Activated naive CD4-positive, alpha-beta T cell treated with anti-CD3 and anti-CD28 coated beads, Interleukin-2, amount 50 U/mL, for 24 hours (primary cell): Measurements from ENCODE around the gene NOA1.

ENCODE experiments used
- H3K27ac Mint-ChIP-seq: one replicate; pipeline ENCODE4 v1.8.0; 2021; ENCODE audit warnings: mild to moderate bottlenecking, mixed read lengths
- H3K27me3 Mint-ChIP-seq: one replicate; pipeline ENCODE4 v1.8.0; 2021; ENCODE audit warnings: mixed read lengths
- H3K36me3 Mint-ChIP-seq: one replicate; pipeline ENCODE4 v1.8.0; 2021; ENCODE audit warnings: mixed read lengths
- H3K4me1 Mint-ChIP-seq: one replicate; pipeline ENCODE4 v1.8.0; 2021; ENCODE audit warnings: mixed read lengths
- H3K4me3 Mint-ChIP-seq: one replicate; pipeline ENCODE4 v1.8.0; 2021; ENCODE audit warnings: mild to moderate bottlenecking, mixed read lengths
- H3K9me3 Mint-ChIP-seq: one replicate; pipeline ENCODE4 v1.8.0; 2021; ENCODE audit warnings: mixed read lengths

NOA1 gene

DNA sequence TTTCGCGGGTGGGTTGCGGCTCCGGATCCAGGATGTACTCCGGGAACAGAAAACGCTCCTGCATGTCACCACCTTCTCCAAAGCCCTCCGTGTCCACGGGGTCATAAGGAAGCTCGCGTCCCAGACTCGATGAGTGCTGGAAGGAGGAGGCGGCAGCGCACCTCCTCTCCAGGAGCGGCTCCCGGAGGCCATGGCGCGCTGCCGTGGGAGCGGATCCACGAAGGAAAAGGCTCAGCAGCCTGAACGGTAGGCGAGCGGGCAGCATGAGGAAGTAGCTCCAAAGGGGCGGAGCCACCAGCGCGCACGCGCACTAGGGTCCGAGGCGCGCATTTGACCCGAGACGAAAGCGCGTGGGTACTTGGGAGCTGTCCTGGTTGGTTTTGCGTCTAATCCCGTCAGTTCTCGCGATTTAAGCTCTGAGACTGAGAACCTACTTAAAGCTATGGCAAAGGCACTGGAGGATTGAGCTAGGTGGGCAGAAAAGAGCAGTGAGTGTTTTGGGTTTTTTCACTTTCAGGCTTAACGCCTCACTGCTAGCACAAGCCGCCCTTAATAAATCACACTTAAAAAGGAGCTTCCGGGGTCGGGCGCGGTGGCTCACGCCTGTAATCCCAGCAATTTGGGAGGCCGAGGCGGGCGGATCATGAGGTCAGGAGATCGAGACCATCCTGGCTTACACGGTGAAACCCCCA is at the start of gene NOA1:
Gene NOA1 (minus strand): TSS at position 286 of the 692 bp plus-strand sequence. CDS start 21 bp downstream, at position 265.
- peak within 1 kb of the TSS; percentile 98 for H3K27ac Mint-ChIP-seq
- peaks cover 49% of the 10 kb centered on the region for H3K4me1 Mint-ChIP-seq
- peaks cover 21% of the 10 kb centered on the region for H3K36me3 Mint-ChIP-seq

DNA sequence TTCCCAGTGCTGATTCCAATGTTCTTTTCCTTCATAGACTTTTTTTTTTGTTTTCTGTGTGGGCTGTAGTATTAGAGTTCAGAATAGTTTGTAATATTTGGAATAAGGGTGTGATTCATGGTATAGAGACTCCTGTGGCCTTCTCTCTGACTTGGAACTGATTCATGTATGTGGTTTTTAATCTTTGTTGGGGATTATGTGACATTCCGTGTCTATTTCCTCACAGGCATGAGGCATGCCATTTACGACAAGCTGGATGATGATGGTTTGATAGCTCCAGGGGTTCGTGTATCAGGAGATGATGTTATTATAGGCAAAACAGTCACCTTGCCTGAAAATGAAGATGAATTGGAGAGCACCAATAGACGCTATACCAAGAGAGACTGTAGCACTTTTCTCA is 45.7 kb upstream of the NOA1 start:
- Mint-ChIP-seq H3K4me1 (peaks cover 4% of the 10 kb centered on the region), H3K27me3 (no peaks in the 10 kb centered on the region), H3K4me3 (no peak overlapping the region), H3K36me3 (peaks cover 24% of the 10 kb centered on the region), H3K27ac (peak overlapping the region; percentile 75), H3K9me3 (no peaks in the 10 kb centered on the region)

More for the DNA sequence above, at the start of gene NOA1:
- H3K4me3 Mint-ChIP-seq = peak within 1 kb of the TSS; percentile 100
- peaks cover 5% of the 10 kb centered on the region for H3K9me3 Mint-ChIP-seq
- no peaks in the 10 kb centered on the region for H3K27me3 Mint-ChIP-seq

DNA sequence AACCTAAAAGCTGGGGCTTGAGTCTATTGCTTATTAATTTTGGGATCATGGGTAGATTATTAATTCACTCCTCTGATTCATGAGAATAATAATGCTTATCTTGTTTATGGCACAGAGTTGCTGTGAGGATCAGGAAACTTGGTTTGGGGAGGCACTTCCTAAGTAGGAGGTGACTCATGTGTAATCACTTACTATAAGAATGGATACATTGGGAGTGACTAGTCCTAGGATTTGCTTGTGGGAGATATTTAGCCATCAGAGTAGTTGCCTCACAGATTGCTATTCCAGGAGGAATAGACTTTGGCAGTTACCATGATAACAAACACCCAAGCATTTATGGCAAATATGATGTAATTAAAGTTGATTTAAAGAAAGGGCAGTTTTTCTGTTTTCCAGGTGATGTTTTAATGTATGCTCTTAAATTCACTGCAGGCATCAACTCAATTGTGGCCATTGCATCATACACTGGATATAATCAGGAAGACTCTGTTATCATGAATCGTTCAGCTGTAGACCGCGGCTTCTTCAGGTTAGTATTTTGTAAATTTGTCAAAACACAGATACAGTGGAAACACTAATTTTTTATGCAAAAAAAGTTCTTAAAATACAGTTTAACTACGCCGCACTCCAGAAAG is 43.2 kb upstream of the NOA1 start:
- H3K27me3 Mint-ChIP-seq = no peaks in the 10 kb centered on the region
- H3K4me3 Mint-ChIP-seq = no peak overlapping the region
- peaks cover 11% of the 10 kb centered on the region for H3K4me1 Mint-ChIP-seq
- no peak overlapping the region for H3K27ac Mint-ChIP-seq
- H3K9me3 Mint-ChIP-seq = no peaks in the 10 kb centered on the region
- peaks cover 26% of the 10 kb centered on the region for H3K36me3 Mint-ChIP-seq

DNA sequence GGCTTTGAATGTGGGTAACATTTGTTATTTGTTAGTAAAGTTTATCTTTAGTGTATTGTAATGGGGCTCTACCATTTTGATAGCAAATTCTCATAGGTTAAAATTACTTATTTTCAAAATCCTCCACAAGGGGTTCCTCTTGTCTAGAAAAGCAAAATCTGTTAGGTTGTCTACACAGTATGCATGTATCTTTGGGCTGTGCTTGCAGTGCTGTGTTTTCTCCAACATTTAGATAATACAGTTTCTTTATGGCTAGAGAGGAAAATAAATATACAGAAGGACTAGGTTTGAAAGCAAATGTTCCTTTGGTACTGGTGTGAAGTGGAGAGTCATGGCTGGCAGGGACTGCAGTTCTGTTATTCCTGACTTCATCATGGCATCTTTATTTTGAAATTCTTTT is 41.6 kb upstream of the NOA1 start:
- no peak overlapping the region for H3K4me3 Mint-ChIP-seq
- H3K27ac Mint-ChIP-seq = no peak overlapping the region
- H3K36me3 Mint-ChIP-seq = peaks cover 22% of the 10 kb centered on the region
- no peaks in the 10 kb centered on the region for H3K9me3 Mint-ChIP-seq
- peaks cover 11% of the 10 kb centered on the region for H3K4me1 Mint-ChIP-seq
- H3K27me3 Mint-ChIP-seq = no peaks in the 10 kb centered on the region

DNA sequence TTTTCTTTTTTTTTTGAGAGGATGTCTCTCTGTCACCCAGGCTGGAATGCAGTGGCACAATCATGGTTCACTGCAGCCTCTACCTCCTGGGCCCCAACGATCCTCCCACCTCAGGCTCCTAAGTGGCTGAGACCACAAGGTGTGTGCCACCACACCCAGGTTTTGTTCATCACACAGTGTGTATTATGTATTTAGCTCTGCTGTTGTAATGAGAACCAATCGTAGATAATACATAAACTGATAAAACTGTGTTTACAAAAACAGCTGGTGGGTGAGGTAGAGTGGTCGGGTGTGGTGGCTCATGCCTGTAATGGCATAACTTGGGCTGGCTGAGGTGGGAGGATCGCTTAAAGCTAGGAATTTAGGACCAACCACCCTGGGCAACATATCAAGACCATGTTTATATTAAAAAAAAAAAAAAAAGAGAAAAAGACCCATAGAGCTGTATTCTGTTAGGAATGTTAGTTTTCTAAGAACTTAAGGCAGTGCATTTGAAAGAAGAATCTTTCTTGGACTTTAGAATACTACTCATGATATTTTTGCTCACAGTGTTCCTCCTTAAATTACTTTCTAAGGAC is 36.2 kb upstream of the NOA1 start:
- no peaks in the 10 kb centered on the region for H3K9me3 Mint-ChIP-seq
- no peak overlapping the region for H3K27ac Mint-ChIP-seq
- H3K4me3 Mint-ChIP-seq = no peak overlapping the region
- peaks cover 17% of the 10 kb centered on the region for H3K4me1 Mint-ChIP-seq
- H3K27me3 Mint-ChIP-seq = no peaks in the 10 kb centered on the region
- peaks cover 22% of the 10 kb centered on the region for H3K36me3 Mint-ChIP-seq

DNA sequence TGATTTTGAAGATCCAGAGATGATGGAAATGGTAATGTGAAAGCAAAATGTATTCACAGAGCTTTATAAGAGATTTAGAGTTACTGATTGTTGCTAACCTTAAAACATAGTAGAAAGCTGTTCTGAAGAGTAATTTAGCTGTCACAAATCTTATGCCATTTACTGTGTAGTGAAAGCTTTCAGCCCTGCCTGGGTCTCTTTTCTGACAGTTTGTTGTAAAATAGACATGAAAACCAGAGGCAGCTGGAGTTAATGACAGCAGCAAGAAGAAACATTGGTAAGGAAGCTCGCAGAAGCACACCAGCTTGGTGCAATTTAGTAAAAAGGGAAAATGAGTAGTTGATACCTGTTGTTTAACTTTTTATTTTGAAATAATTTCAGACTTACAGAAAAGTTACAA is 22.3 kb upstream of the NOA1 start:
- H3K27me3 Mint-ChIP-seq = no peaks in the 10 kb centered on the region
- H3K9me3 Mint-ChIP-seq = no peaks in the 10 kb centered on the region
- H3K4me1 Mint-ChIP-seq = peaks cover 16% of the 10 kb centered on the region
- H3K36me3 Mint-ChIP-seq = peaks cover 16% of the 10 kb centered on the region
- H3K27ac Mint-ChIP-seq = no peak overlapping the region
- no peak overlapping the region for H3K4me3 Mint-ChIP-seq

DNA sequence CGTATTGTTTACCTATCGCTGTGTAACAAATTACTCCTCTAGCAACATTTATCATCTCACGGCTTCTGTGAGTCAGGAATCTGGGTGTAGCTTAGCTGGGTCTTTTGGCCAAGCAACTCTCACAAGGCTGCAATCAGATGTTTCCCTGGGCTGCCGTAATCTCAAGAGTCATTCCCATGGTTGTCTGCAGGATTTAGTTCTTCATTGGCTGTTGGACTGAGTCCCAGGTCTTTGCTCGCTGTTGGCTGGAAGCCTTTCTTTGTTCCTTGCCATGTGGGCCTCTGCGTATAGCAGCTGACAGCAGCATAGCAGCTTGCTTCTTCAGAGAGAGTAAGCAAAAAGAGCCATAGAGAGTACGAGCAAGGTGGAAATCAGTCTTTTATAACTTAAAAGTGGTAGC is 18.1 kb upstream of the NOA1 start:
- no peak overlapping the region for H3K27ac Mint-ChIP-seq
- peaks cover 20% of the 10 kb centered on the region for H3K36me3 Mint-ChIP-seq
- H3K4me3 Mint-ChIP-seq = no peak overlapping the region
- no peaks in the 10 kb centered on the region for H3K27me3 Mint-ChIP-seq
- peaks cover 46% of the 10 kb centered on the region for H3K4me1 Mint-ChIP-seq
- no peaks in the 10 kb centered on the region for H3K9me3 Mint-ChIP-seq

DNA sequence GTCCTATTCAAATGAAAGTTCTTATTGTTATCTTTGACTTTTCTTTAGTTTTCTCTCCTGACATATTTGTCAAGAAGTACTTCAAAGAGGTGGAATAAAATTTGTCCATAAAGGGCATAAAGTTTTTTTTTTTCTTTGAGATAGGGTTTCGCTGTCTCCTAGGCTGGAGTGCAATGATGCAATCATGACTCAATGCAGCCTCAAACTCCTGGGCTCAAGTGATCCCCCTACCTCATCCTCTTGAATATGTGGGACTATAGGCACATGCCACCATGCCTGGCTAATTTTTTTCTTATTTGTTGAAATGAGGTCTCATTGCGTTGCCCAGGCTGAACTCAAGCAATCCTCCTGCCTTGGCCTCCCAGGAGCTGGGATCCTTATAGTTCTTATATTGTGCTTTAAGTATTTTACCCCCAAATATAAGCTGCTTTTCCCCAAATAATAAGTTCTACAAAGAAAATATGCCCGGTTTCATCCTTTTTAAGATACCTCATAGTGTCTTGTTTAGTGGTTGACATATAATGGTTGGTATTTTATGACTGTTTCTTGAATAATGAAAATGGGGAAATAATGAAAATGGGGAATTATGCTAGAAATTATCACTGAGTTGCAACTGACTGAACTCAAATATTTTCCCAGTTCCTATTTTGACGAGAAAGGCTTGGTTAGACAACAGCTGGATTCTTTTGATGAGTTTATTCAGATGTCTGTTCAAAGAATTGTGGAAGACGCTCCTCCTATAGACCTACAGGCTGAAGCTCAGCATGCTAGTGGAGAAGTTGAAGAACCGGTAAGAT is 12.9 kb upstream of the NOA1 start:
- peaks cover 62% of the 10 kb centered on the region for H3K4me1 Mint-ChIP-seq
- H3K27ac Mint-ChIP-seq = peak overlapping the region; percentile 86
- H3K4me3 Mint-ChIP-seq = no peak overlapping the region
- H3K27me3 Mint-ChIP-seq = no peaks in the 10 kb centered on the region
- H3K36me3 Mint-ChIP-seq = peaks cover 18% of the 10 kb centered on the region
- no peaks in the 10 kb centered on the region for H3K9me3 Mint-ChIP-seq

DNA sequence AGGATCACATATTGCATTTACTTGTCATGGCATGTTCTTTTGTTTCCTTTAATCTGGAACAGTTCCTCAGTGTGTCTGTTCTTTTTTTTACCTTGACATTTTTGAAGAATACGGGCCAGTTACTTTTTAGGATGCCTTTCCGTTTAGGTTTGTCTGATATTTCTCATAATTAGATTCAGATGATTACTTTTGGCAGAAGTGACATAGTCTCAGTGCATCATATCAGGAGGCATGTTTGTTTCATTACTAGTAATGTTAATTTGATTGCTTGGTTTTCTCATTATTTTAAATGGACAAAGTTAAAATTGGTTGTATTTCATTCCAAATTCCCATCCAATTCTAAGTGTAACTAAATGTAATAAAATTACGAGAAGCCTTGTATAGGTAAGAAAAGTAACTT is 9.5 kb upstream of the NOA1 start:
- Mint-ChIP-seq H3K36me3 (peaks cover 18% of the 10 kb centered on the region), H3K27me3 (no peaks in the 10 kb centered on the region), H3K27ac (no peak overlapping the region), H3K4me3 (no peak overlapping the region), H3K9me3 (no peaks in the 10 kb centered on the region), H3K4me1 (peaks cover 68% of the 10 kb centered on the region)

DNA sequence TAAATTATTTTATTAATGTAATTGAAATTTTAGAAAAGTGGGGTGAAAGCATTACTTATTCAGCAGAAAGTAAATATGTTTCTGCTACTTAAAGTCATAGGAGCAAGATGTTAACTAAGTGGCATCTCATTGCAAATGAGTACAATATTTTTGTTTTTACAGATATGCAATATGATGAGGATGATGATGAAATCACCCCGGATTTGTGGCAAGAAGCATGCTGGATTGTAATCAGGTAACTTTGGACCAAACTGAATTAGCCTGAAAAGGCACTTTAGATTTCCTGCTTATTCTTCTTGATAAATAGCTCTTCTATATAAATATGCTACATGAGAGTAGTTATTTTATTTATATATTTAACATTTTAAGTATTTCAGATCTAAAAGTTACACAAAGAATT is 8.8 kb upstream of the NOA1 start:
- no peak overlapping the region for H3K27ac Mint-ChIP-seq
- H3K4me1 Mint-ChIP-seq = peaks cover 68% of the 10 kb centered on the region
- no peaks in the 10 kb centered on the region for H3K27me3 Mint-ChIP-seq
- H3K4me3 Mint-ChIP-seq = no peak overlapping the region
- no peaks in the 10 kb centered on the region for H3K9me3 Mint-ChIP-seq
- peaks cover 15% of the 10 kb centered on the region for H3K36me3 Mint-ChIP-seq

DNA sequence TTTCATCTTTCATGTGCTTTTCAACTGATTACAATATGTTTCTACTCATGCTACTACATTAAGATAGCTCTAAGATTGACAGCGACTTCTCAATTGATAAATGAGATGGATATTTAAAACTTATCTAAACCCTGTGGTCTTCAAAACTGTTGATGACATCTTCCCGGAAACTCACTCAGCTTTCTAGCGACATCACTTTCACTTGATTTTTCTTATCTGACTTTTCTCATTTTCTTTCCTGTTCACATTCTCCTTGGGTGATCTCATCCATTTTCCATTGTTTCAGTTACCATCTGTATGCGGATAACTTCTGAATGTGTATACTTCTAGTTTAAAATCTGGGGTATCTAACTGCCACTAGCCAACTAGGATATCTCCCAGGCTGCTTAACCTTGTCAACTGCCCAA is 4.4 kb upstream of the NOA1 start:
- Mint-ChIP-seq H3K36me3 (peaks cover 7% of the 10 kb centered on the region), H3K4me1 (peaks cover 53% of the 10 kb centered on the region), H3K4me3 (peak overlapping the region; percentile 100), H3K27ac (peak overlapping the region; percentile 76), H3K27me3 (no peaks in the 10 kb centered on the region), H3K9me3 (no peaks in the 10 kb centered on the region)

DNA sequence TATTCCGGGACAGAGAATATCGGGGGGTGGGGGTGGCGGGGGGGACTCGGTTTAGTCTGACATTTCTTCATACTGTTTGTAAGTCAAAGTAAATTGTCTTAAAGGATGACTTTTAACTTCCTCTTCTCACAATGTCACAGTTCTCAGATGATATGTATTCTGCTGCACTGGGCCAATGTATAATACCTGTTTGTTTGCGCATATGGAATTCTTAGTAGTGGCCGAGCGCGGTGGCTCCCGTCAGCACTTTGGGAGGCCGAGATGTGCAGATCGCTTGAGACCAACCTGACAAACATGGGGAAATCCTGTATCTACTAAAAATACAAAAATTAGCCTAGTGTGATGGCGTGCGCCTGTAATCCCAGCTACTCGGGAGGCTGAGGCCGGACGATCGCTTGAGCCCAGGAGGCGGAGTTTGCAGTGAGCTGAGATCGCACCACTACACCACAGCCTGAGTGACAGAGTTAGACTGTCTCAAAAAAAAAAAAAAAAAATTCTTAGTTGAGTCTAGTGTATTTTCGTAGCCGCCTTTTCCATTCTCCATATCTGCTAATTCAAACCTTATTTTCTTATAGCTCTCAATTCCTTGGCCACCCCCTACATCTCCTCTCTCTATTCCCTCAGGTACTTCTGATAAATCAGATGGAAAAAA is 2.1 kb upstream of the NOA1 start:
- H3K27me3 Mint-ChIP-seq = no peaks in the 10 kb centered on the region
- H3K36me3 Mint-ChIP-seq = peaks cover 7% of the 10 kb centered on the region
- H3K27ac Mint-ChIP-seq = peak overlapping the region; percentile 98
- H3K4me1 Mint-ChIP-seq = peaks cover 47% of the 10 kb centered on the region
- H3K4me3 Mint-ChIP-seq = peak overlapping the region; percentile 100
- no peaks in the 10 kb centered on the region for H3K9me3 Mint-ChIP-seq

DNA sequence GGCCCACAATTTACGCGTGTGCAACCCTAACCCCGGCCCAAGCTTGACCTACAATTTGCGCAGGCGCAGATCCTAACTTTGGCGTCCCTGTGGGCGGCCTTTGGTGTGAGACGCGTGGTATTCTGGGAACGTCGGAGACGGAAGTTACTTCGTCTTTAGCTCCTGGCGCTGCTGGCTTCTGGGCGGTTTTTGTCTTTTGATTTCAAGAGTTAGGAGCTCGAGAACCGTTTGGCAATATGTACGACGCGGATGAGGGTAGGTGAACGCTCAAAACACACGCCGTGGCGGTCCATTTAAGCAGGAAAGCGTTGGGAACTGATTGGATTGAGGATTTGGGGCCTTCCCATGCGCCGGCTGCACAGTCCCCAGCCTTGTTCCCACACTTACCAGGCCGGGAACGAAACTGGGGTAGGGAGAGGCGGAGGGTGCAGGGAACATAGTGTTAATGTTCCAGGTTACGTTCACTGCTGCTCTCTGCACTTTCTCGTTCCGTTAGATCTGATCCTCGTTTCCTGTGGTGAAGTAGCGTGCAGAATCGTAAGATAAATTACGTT is 1.4 kb upstream of the NOA1 start, which contains the start of gene POLR2B:
Gene POLR2B (plus strand): TSS at position 147 of the 554 bp plus-strand sequence. CDS start 90 bp downstream, at position 237.
- Mint-ChIP-seq H3K36me3 (peaks cover 10% of the 10 kb centered on the region), H3K4me1 (peaks cover 43% of the 10 kb centered on the region), H3K27ac (peak within 1 kb of the TSS; percentile 98)

DNA sequence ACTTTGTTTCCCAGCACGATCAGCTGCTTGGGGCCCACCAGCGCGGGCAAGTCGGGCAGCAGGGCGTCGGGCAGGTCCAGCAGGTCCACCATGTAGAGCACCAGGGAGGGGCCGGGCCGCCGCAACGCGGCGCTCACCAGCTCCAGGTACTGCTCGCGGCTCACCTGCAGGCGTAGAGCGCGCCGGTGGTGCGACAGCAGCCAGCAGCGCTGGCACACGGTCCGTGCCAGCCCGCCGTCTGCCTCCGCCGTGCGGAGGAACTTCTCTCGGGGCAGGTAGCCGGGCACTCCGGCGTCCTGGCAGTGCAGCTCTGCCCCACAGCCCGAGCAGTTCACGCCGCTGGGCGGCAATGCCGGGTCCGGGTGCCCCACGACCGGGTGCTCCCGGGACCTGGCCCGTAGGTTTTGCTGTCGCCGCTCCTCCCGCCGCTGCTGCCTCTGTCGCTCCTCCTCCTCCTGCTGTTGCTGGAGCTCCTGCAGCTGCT is 527 bp downstream of the NOA1 start:
- H3K4me1 Mint-ChIP-seq = peaks cover 50% of the 10 kb centered on the region
- peak overlapping the region; percentile 98 for H3K27ac Mint-ChIP-seq
- H3K4me3 Mint-ChIP-seq = peak overlapping the region; percentile 100
- H3K9me3 Mint-ChIP-seq = peaks cover 5% of the 10 kb centered on the region
- H3K36me3 Mint-ChIP-seq = peaks cover 26% of the 10 kb centered on the region
- H3K27me3 Mint-ChIP-seq = no peaks in the 10 kb centered on the region

More for the DNA sequence above, 1.4 kb upstream of the NOA1 start, which contains the start of gene POLR2B:
- no peaks in the 10 kb centered on the region for H3K27me3 Mint-ChIP-seq
- peak within 1 kb of the TSS; percentile 100 for H3K4me3 Mint-ChIP-seq
- H3K9me3 Mint-ChIP-seq = peaks cover 2% of the 10 kb centered on the region
